ENCODE data around the gene MTAP. TPM values are rescaled to one million over a fixed set of nuclear protein-coding genes. Genes with fewer than 3 reads are reported as not detected.

MTAP gene
- total RNA-seq, 1 experiment from 2014 or later, result 326 TPM

DNA sequence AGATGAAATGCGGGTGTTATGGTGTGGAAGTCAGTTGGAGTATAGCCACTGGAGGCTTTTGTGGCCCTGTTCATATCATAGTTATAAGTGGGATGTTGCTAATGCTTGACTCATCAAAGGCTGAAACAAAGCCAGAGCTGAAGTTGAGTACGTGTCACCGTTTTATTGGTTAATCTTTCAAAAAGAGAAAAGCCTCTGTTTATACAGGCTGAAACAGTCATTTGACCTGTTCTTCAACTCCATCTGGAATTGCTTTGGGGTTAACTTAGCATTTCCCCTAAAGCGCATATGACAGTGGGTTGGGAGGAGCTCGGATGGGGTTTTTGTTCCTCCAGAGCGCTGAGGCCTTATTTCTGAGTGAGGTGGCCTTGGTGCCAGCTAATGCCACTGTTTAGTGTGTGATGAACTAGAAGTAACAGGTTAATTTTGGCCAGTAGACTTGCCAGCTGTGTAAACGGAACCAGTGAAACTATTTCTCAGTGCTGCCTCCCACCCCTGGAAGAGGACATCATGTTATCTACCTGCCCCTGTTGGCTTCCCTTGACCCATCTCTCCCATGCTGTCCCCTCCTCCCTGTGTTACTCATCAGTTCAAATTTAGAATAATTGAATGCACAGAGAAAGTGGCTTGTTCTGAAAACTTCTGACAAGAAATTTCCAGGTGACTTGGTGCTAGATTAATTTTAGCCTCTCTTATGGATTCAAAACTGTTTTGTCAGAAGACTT lies 34.2 kb downstream of the MTAP start (continued):
- TF ChIP-seq POLR2A (IDR thresholded peaks at IDR 0.05; ENCODE audit: borderline replicate concordance, extremely low read depth, insufficient read depth, insufficient read length) (no peak), POLR2AphosphoS5 (IDR thresholded peaks at IDR 0.05; ENCODE audit: low read depth, low read length) (peak; percentile 76), EZH2phosphoT487 (IDR thresholded peaks at IDR 0.05; ENCODE audit: borderline replicate concordance) (no peak)
- TF ChIP-seq, protein P1, sequence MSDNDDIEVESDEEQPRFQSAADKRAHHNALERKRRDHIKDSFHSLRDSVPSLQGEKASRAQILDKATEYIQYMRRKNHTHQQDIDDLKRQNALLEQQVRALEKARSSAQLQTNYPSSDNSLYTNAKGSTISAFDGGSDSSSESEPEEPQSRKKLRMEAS (IDR thresholded peaks at IDR 0.05), result peak; percentile 53

DNA sequence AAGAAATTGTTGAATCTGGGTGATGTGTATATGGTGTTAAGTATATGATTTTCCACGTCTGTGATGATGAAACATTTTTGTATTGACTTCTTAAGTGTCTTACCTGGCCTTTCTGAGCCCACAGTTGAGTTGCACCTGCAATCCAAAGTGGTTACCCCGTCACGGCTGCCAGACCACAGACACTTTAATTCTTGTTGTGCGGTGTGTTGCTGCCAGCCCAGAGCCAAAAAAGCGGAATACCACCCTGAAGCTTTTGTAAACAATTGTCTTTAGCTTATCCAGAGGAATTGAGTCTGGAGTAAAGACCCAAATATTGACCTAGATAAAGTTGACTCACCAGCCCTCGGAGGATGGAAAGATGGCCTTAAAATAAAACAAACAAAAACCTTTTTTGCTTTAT lies 35.1 kb downstream of the MTAP start:
- Histone ChIP-seq H3K9me3 (ENCODE audit: control insufficient read depth in 1 of 2, insufficient read depth in 1 of 2, low read depth in 1 of 2, low read length in 2 of 2) (peaks cover 0 to 9% of the 10 kb centered on the region in 2 experiments; a peak in 1 of 4 replicates), H3K9ac (ENCODE audit: low read length) (no peak overlapping the region), H3K4me3 (replicated peaks in 1 of 2; ENCODE audit: low read depth in 1 of 2, low read length in 2 of 2) (no peak overlapping the region), H4K20me1 (ENCODE audit: insufficient read depth) (peaks cover 28% of the 10 kb centered on the region; the same call in 1 of the 2 replicates), H3K4me2 (ENCODE audit: low read length) (peak overlapping the region; percentile 56; the same call in 1 of the 2 replicates), H3K79me2 (ENCODE audit: insufficient read depth, low read length) (peaks cover 96% of the 10 kb centered on the region), H3K27me3 (ENCODE audit: insufficient read depth, low read length) (no peaks in the 10 kb centered on the region), H2AFZ (ENCODE audit: low read depth, low read length, poor library complexity, severe bottlenecking) (no peak overlapping the region), H3K9me2 (ENCODE audit: insufficient read depth) (no peaks in the 10 kb centered on the region), H3K27ac (ENCODE audit: low read depth, low read length) (no peak overlapping the region; the same call in 1 of the 2 replicates), H3K4me1 (ENCODE audit: control insufficient read depth in 1 of 2, insufficient read depth in 2 of 2, low read length in 2 of 2) (peaks cover 18 to 53% of the 10 kb centered on the region in 2 experiments), H3K36me3 (ENCODE audit: control insufficient read depth in 1 of 2, insufficient read depth in 2 of 2, low read length in 2 of 2) (peaks cover 63 to 85% of the 10 kb centered on the region in 2 experiments)
- ATAC-seq (no peak), DNase-seq (ENCODE audit: low read depth, low spot score) (no peak)
- POLR2A ChIA-PET, result no interaction called here
- BruUV-seq (replicated peaks), result no TSS peak
- RAD21 ChIA-PET (ENCODE audit: low non-redundant PET in 1 of 2, low total read pairs in 2 of 2, uncharacterized antibody in 2 of 2, unreplicated experiment in 2 of 2), result no interaction called here
- intact Hi-C loops (cut with micrococcal nuclease), result no loop called here
- CTCF ChIA-PET, result interaction anchor here (1.9 kb wide), 1 partner anchor 406 kb away, joined by 10 read pairs; no protein-coding TSS in a partner anchor
- TF ChIP-seq RAD21 (IDR thresholded peaks at IDR 0.05; ENCODE audit: low read depth) (no peak), FOSL1 (IDR thresholded peaks at IDR 0.05; ENCODE audit: low read depth) (no peak), YY1 (IDR thresholded peaks at IDR 0.05; ENCODE audit: extremely low read depth, insufficient replicate concordance, low read depth, low read length) (no peak), CEBPB (IDR thresholded peaks at IDR 0.05; ENCODE audit: low read depth) (no peak), CBX3 (IDR thresholded peaks at IDR 0.05; ENCODE audit: low read depth) (no peak), SP1 (IDR thresholded peaks at IDR 0.05; ENCODE audit: low read depth) (no peak), EZH2phosphoT487 (IDR thresholded peaks at IDR 0.05; ENCODE audit: borderline replicate concordance) (no peak), ELF1 (IDR thresholded peaks at IDR 0.05; ENCODE audit: borderline replicate concordance, low read depth) (no peak)
- TF ChIP-seq, protein P2, sequence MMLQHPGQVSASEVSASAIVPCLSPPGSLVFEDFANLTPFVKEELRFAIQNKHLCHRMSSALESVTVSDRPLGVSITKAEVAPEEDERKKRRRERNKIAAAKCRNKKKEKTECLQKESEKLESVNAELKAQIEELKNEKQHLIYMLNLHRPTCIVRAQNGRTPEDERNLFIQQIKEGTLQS (IDR thresholded peaks at IDR 0.05), result no peak
- TF ChIP-seq, protein P3, sequence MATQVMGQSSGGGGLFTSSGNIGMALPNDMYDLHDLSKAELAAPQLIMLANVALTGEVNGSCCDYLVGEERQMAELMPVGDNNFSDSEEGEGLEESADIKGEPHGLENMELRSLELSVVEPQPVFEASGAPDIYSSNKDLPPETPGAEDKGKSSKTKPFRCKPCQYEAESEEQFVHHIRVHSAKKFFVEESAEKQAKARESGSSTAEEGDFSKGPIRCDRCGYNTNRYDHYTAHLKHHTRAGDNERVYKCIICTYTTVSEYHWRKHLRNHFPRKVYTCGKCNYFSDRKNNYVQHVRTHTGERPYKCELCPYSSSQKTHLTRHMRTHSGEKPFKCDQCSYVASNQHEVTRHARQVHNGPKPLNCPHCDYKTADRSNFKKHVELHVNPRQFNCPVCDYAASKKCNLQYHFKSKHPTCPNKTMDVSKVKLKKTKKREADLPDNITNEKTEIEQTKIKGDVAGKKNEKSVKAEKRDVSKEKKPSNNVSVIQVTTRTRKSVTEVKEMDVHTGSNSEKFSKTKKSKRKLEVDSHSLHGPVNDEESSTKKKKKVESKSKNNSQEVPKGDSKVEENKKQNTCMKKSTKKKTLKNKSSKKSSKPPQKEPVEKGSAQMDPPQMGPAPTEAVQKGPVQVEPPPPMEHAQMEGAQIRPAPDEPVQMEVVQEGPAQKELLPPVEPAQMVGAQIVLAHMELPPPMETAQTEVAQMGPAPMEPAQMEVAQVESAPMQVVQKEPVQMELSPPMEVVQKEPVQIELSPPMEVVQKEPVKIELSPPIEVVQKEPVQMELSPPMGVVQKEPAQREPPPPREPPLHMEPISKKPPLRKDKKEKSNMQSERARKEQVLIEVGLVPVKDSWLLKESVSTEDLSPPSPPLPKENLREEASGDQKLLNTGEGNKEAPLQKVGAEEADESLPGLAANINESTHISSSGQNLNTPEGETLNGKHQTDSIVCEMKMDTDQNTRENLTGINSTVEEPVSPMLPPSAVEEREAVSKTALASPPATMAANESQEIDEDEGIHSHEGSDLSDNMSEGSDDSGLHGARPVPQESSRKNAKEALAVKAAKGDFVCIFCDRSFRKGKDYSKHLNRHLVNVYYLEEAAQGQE (IDR thresholded peaks at IDR 0.05; ENCODE audit: low read depth), result no peak
- TF ChIP-seq, protein P4, sequence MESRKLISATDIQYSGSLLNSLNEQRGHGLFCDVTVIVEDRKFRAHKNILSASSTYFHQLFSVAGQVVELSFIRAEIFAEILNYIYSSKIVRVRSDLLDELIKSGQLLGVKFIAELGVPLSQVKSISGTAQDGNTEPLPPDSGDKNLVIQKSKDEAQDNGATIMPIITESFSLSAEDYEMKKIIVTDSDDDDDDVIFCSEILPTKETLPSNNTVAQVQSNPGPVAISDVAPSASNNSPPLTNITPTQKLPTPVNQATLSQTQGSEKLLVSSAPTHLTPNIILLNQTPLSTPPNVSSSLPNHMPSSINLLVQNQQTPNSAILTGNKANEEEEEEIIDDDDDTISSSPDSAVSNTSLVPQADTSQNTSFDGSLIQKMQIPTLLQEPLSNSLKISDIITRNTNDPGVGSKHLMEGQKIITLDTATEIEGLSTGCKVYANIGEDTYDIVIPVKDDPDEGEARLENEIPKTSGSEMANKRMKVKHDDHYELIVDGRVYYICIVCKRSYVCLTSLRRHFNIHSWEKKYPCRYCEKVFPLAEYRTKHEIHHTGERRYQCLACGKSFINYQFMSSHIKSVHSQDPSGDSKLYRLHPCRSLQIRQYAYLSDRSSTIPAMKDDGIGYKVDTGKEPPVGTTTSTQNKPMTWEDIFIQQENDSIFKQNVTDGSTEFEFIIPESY (IDR thresholded peaks at IDR 0.05; ENCODE audit: extremely low read depth, insufficient replicate concordance, low read length), result no peak
- TF ChIP-seq, protein P5, sequence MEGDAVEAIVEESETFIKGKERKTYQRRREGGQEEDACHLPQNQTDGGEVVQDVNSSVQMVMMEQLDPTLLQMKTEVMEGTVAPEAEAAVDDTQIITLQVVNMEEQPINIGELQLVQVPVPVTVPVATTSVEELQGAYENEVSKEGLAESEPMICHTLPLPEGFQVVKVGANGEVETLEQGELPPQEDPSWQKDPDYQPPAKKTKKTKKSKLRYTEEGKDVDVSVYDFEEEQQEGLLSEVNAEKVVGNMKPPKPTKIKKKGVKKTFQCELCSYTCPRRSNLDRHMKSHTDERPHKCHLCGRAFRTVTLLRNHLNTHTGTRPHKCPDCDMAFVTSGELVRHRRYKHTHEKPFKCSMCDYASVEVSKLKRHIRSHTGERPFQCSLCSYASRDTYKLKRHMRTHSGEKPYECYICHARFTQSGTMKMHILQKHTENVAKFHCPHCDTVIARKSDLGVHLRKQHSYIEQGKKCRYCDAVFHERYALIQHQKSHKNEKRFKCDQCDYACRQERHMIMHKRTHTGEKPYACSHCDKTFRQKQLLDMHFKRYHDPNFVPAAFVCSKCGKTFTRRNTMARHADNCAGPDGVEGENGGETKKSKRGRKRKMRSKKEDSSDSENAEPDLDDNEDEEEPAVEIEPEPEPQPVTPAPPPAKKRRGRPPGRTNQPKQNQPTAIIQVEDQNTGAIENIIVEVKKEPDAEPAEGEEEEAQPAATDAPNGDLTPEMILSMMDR (IDR thresholded peaks at IDR 0.05 in 2 of 3, conservative IDR thresholded peaks at IDR 0.05 in 1 of 3; ENCODE audit: borderline replicate concordance in 1 of 3, insufficient read depth in 1 of 3, low read depth in 2 of 3, low read length in 2 of 3), result no peak
- TF ChIP-seq, protein P1 (IDR thresholded peaks at IDR 0.05), result no peak

Data from HCT116 (cell line).